GM18867 (cell line): ENCODE measurements around the gene AARS2.

Source experiments
- ATAC-seq: cut with Tn5 transposase; IDR thresholded peaks from one replicate; pipeline ENCODE4 v1.9.1; 2021; ENCODE audit warnings: mild to moderate bottlenecking, moderate library complexity; ENCODE audit not compliant: unreplicated experiment

AARS2 gene

DNA sequence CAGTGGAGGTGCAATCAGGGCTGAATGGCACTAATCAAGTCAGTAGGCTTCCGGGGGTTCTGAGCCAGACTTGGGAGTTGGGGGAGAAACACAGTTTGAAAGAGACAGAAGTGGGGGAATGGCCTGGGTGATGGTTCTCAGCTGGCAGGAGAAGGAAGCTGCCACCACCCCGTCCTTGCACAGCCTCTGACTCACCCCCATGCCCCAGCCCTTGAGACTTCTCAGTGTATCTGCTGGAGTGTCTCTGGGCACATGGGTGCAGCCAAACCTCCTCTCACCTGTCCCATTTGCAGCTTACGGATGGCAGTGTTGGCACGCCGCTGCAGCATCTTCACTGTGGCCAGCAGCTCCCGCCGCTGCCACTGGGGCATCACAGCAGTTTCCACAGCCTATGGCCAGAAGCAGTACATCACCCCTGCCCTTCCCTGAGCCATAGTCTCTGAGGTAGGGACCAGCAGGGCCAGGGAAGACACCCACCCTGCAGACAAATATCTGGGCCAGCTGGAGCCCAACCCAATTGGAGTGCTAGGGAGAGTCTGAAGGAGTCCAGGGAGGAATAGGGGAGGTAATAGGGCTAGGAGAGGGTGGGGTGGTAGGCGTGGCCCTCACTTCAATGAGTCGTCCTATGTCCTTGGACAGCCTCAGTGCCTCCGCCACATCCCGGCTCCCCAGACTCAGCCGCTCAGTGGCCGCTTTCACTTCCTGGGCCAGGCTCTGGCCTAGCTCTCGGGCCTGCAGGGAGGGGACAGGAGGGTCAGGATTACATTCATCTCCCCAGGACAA lies 11.2 kb downstream of the AARS2 start:
- no peak for ATAC-seq

DNA sequence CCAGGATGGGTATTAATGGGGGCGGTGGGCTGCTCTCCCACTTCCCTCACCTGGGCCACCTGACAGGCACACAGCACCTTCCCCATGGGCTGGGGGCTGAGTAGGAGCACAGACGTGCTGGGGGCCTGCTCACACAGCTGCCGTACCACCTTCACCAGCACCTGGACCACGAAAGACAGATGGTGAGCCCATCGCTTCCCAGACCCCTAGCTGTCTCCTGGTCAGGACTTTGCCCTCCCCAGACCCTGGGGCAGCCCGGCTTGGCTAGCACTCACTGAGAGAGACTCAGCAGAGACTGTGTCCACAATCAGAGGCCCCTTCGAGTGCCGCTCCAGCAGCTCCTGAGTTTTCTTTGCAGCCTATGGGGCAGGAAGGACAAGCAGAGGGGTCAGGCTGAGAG lies 12.0 kb downstream of the AARS2 start:
- no peak for ATAC-seq

DNA sequence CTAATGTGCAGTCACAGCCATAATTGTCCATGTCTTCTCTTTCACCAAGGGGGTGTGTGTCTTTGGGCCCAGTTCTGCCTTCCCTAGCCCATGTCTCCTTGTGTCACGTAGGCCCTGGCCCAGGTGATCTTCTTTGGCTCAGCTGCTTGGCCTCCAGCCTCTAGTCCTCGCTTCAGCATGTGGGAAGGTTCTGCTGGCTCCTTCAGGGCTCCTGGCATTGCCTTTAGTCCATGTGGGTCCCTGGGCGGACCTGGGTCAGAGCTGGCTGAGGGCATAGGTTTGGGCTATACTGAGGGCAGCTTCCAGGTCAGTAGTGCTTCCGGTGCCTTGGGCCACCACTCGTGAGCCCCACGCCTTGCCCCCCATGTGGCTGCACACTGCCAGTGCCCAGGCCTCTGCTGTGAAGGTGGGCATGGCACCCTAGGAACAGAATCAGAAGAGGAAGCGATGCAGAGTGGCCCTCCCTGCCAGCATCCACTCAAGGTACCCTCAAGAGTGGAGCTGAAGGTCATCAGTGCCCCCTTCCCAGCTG lies 12.8 kb downstream of the AARS2 start:
- no peak for ATAC-seq

DNA sequence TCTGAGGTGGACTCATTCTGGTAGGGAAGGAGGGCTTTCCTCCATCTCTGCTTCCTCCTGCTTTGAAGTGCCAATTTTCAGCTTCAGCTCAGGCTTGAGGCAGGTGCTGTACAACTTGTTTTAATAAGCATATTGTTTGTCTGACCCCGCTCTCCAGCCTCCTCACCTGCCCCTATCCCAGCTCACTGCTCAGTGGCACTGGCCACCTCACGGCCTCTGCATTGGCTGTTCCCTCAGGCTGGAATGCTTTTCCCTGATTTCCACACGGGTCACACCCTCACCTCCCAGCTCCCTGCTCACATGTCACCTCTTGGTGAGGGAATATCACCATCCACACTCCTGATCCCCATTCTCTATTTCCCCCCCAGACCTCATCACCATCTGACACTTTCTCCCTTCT lies 14.3 kb downstream of the AARS2 start:
- ATAC-seq = no peak

DNA sequence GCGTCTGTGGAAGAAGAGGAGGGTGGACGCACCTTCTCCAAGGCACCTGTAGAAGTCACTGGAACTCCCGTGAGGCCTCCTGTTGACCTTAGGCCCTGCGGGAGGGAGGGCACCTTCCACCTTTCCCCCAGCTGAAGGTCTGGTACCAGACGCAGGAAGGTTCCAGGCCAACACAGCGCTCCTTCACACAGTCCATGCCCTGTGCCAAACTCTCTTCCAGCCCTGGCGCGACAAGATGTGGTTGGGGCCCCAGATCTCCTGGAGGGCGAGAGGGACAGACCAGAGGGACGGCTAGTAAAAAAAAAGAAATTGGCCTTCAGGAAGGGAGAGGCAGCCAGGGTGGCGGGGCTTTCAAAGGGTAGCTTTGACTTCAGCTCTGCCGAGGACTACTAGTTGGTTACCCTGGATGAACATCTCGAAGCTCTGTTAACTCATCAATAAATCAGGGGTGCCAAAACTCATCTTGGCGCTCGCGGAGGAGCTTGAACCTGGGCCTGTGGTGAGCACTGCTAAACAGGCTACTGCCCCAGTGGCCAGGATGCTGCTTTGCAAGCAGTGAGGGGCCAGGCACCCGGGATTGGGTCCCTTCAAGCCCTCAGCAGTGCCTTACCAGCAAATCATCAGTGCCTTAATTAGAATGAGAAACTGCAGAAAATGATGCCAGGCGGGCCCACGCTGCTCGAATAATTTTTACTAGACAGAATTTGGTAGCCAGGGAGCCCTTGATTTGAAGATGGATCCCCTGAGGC lies 14.9 kb downstream of the AARS2 start:
- no peak for ATAC-seq

DNA sequence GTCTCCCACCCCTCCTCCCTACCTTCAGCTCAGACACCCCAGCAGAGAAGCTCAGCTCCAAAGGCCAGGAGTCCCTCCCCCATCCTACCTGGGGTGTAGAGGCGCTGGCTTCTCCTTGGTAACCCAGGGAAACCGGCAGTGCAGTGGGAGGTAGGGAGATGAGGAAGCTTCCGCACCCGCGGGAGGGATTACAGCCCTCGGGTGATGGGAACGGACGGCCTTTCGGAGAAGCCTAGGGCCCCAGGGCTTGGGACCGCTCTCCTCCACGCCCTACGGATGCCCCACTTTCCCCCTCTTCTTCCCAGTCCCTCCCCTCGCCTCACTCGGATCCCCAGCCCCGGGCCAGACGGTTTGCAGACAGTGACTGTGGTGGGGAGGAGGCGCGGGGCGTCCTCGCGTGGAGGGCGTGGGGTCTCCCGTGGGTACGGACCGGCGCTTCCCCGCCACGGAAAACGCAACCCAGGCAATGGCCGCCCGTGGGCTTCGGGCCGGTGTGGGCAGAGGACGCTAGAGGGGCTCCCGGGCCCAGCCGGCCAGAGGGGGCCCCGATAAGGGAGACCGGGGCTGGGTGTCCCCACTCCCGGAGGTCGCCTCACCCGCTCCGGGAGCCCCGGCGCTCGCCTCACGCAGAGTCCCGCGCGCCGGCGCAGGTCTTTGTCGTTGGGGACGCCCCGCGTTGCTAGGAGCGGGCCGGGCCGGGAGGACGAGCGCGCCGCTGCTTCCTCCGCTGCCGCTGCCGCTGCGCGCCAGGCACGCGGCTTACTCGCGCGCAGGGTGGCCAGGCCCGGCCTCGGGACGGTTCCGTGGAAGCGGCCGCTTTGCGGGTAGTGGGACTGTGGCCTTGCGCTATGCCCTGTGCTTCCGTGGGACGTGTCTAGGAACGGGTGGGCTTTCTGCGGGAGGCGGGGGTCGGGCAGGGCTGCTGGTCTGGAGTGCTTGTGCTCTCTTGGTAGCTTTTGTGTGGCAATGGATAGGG lies 15.8 kb downstream of the AARS2 start:
- ATAC-seq = no peak

DNA sequence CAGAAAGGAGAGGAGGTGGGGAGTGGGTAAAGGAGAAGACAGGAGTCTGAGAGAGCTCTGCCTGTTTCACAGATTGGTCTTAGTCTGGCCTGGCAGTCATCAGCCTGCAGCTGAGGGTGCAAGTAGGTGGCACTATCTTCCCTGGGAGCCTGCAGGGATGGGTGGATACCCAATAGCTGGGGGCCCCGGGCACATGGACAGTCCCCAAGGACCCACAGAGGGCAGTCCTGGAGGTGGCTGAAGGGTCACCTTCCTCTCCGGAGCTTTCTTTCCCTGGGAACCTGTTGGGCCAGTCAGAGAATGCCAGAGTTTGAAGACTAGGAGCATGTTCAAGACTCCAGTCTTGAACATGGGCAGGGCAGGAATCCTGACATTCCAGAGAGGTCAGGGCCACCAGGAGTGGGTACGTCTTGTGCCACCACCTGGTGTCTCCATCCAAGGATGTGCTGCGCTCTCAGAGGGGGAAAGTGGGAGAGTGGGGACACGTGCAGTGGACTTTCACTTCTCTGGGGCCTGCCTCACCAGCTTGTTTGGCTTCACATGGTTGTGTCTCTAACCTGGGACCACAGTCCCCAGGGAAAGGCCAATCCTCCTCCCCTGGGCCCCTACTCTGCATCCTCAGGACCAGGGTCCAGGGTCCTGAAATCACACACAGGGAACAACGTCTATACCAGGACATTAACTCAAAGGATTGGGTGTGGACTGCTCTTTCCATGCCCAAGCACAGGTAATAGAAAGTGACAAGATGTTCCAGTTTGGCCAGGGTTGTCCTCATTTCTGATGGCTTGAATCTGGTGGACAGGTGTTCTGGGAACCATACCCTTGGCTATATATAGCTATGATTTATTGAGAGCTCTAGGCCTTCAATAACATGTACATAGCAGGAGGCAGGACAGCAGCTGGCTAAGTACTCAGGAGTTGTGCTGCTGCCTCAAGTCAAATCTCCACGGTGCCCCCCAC lies 18.0 kb downstream of the AARS2 start:
- ATAC-seq = no peak

DNA sequence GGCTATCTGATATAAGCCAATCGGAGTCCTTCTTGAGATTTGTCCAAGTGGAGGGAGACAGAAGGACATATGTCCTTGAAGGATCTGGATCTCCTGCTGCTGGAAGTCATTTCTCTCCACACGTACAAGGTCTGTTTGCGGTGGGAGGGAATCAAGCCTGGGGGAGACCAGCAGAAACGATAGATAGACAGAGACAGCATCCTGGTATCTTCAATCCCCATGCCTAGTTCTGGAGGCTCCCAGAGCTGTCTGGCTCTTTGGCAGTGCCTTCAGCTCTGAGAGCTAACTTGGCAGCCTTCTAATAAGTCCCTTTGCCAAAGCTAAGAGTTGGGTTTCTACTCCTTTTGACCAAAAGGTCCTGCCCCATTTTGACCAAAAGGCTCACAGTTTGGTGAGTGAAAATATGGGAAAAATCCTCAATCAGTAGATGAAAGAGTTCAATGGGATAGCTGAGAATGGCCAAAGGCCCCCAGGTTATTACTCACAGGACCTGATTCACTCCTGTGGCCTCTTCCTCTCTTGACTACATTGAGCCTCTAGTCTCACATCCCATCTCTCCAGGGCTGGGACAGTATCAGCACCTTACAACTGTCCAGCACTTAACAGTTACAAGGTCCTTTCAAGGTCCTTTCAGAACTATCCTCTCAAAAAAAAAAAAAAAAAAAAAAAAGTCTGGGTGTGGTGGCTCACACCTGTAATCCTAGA lies 20.3 kb downstream of the AARS2 start:
- no peak for ATAC-seq

DNA sequence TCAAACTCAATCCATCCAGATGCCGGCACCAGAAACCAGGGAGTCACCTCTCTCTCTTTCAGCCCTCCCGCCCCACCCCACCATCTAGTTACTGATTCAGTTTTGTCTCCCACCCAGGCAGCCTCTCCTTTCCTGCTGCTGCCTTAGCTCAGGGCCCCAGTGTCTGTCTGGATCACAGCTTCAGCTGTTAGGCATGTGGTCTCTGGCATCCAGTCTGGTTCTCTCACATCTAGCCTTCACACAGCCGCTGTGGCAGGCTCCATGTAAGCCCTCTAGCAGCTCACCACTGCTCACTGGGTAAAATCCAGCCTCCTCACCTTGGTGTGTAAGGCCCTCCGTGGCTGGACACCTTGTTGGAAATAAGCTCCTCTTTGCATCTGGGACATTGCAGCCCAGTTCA lies 21.3 kb downstream of the AARS2 start:
- ATAC-seq = no peak

DNA sequence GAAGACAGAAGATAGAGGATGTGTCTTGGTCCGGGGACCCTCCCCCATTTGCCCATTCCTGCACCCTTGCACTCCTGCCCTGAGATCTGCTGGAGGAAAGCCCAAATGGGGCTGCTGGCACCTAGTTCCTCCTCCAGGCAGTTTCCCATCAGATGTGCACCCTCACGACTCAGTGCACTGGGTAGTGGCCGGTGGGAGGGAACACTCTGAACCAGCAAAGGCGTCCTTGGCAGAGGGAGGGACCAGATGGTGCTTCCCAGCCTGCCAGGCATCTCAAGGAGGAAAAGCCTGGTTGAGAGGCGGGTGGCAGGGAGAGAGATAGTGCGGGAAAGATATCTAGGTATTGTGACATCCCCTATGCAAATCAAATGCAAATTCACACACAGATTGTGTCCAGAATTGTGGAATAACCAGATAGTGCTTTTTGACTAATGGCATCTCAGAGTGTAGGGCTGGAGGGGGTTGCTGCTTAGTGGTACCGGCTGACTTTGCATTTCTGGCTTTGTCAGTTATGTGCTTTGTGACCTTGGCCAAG lies 23.4 kb downstream of the AARS2 start:
- no peak for ATAC-seq

DNA sequence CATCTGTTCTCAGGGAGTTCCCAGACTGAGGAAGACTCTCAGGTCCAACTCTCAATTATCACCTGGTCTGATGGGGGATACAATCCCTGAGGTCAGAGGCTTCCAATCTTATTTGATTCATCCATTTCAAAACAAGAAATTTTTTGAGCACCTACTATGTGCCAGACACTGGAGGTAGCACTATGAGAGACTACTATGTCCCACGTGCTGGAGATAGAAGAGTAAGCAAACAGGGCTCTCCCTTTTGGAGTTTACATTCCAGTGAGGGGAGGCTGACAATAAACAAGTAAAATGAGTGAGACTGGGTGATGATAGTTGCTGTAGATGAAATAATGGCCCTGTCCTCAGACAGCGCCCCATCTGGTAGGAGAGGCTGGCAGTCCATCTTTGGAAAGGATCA lies 26.4 kb downstream of the AARS2 start:
- no peak for ATAC-seq

DNA sequence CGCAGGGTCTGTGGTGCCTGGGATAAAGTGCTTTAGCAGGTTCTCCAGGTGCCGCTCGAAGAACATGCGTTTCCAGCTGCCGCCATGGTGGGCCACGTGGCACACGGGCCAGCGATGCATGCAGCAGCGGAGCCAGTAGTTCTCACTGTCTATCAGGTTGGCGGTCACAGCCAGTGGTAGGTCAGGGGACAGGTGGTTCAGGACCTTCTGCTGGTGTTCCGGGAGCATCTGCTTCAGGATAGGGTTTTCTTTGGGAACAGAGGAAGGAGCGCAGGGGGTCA lies 26.9 kb downstream of the AARS2 start:
- ATAC-seq = no peak

DNA sequence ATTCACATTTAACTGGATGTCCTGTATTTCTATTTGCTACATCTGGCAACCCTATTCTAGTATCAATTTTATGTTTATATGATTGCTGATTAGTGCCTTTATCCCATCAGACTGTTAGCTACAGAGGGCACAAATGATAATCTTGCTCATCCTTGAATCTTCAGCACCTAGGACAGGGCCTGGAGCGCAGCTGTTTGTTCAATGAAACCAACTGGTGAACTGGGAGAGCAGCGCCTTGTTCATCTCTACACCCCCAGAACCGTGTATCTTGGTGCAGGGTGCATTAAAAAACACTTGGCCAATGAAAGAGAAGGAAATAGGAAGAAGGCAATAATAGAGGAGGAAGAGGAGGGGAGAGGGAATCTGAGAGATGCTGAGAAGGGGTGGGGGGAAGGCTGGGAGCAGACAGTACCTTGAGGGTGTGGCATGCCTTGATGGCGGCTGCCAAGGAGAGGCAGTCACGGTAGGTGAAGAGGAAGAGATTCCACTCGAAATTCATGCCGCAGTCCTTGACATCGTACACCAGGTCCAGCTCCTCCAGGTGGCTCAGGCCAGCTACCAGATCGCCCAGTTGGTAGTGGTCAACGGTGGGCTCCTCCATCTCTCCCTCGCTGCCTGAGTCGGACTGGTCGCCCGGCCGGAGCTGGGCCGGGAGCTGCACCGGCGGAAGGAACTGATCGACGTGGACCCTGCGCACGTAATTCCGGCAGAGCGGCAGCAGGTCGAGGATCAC lies 27.4 kb downstream of the AARS2 start:
- no peak for ATAC-seq

DNA sequence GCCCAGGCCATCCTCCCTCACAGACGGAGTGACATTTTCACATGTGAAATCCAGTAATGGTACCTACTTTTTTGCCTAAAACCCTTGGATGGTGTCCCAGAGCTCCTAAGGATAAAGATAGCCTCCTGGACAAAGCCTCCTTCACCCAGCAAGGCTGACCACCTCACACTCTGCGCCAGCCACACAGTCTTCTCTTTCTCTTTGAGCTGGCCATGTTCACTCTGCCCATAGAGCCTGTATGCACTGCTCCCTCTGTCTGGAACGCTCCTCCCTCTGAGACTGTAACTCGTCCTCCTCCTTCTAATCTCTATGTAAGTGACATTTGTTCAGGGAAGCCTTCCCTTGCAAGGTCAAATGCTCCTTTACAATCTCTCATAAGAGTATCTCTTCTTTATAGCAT lies 28.3 kb downstream of the AARS2 start:
- no peak for ATAC-seq

DNA sequence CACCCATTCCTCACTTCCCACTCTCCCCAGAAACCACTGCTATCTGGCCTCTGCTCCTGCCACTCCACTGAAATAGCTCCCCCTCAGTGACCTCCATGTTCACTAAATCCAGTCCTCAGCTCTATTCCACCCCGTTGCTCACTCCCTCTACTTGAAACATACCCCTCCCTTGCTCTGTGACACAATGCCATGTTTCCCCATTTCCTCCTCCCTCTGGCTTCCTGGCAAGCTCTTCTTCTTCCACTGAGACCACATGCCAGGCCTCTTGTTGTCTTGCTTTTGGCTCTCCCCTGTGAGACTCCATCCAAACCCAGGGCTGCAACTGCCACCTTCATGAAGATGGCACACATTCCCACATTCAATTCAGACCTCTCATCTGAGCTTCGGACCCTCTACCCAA lies 29.0 kb downstream of the AARS2 start:
- ATAC-seq = no peak

DNA sequence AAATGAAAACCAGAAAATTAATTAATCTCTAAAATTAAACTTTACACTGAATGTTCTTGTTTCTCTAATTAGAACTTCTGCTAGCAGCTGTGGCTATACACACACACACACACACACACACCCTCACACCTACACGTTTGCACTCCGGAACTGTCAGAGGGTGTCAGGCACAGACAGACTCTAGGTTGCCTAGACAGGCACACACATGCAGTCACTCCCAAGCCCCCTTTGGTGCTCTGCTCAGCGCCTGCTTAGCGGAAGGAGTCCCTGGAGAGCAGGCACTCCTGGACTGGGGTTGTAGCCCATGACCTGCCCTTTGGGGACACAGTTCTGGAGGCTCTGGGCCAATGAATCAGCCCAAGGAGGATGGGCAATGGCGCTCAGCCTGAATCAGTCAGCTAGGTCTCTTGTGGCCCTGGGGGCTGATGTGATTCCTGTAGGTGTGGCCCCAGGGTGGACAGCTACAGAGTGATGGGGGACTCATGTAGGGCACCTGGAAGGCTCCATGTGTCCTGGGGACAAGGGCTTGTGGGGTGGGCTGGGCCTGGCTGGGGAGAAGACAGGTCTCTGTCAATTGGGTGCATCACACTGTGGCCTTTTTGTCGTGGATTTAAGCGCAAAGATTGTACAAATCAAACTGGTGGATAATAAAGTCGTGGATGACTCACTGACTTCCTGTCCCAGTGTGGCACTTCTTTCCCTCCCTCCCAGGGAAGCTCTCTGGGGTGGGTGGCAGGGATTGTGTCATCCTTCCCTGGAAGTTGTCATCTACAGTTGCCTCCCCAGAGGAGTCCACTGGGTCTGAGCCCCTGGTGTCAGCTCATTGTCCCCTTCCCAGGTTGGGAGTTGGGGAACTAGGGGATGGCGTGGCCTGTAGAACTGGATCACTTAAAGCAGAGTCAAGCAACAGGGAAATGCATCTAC lies 34.1 kb downstream of the AARS2 start:
- ATAC-seq = no peak

DNA sequence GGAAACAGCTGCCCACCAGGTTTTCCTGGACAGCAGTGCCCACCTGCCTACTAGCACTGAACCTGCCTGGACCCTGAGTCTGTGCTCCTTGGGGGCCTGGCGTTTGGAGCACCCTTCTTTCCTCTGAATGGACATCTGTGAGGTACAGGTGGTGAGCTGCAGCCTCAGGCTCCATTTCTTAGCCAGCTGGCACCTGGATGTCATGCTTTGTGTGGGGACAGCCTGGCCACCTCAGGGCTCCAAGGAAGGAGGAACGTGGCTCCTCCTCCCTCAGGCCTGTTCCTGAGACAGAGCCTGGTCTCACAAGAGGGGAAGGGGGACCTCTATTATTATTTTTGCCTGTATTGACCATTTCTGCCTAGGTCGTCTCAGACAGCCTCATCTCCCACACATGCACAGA lies 34.8 kb downstream of the AARS2 start:
- ATAC-seq = no peak

DNA sequence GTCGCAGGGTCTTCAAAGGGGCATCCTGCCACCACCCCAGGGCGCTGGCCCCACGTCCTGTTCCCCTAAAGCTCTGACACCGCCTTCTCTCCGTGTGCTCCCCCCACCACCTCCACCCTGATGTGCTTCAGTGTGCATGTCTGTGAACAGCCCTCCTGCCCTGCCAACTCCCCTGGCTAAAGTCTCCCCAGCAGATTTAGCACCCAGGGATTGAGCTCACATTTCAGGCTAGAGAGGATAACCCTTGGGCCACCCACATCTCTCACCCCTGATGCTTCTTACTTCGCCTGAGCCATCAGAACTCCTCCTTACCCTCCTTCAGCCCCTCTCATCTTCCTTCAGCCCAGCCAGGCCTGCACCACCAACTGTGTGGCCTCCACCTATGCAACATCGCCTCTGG lies 35.4 kb downstream of the AARS2 start:
- no peak for ATAC-seq
